HG02571 (cell line): Measurements from ENCODE around the gene GYPE.
"Not testable (repeated sequence)": the region's sequence is repeated elsewhere in the genome, so short reads cannot be mapped to it uniquely, and the experiment has no call there.

Experiments
- ATAC-seq: cut with Tn5 transposase; IDR thresholded peaks from one replicate; pipeline ENCODE4 v1.9.1; 2021; ENCODE audit warnings: mild to moderate bottlenecking, moderate library complexity; ENCODE audit not compliant: unreplicated experiment

Gene GYPE

DNA sequence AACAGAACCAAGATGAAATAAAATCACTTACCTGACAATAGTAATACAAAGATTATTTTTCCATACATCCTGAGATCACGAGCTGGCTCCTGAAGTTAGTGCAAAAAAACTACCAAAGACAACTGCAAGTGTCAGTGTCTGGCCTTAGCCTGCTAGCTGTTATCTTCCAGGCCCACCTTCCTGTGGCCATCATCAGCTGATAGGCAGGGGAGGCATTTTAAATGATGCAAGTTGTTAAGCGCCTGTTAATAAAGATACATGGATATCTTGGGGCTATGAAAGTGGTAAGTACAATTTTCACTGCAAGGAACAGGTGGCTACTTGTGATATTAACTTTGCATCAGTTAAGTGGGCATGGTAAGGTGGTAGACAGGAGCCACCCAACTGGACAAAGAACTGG, at the start of gene GYPE:
GYPE (minus strand) TSS at position 120 of the 400 bp plus-strand sequence; CDS start at position 68, 52 bp downstream.
- ATAC-seq: not testable (repeated sequence)

DNA sequence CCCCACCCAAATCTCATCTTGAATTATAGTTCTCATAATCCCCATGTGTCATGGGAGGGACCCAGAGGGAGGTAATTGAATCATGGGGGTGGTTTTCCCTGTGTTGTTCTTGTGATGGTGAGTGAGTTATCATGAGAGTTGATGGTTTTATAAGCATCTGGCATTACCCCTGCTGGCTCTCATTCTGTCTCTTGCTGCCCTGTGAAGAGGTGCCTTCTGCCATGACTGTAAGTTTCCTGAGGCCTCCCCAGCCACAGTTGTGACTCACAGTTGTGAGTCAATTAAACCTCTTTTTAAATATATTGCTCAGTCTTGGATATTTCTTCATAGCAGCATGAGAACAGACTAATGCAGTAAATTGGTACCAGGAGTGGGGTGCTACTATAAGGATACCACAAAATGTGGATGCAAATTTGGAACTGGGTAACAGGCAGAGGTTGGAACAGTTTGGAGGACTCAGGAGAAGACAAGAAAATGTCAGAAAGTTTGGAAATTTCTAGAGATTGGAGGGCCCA, 46.2 kb upstream of the GYPE start:
- ATAC-seq: not testable (repeated sequence)

DNA sequence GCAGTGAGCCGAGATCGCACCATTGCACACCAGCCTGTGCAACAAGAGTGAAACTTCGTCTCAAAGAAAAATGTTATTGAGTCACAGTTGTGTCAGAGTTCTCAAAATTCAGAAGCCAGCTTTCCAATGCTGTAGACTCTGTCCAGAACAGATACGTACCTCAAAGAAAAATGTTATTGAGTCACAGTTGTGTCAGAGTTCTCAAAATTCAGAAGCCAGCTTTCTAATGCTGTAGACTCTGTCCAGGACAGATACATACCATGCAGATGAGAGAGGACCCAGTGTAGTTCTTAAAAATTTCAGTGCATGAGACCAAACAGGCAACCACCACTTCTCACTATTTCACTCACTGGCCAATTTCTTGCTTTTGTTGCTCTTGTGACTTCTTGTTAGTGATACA, 45.6 kb upstream of the GYPE start:
- not testable (repeated sequence) for ATAC-seq

DNA sequence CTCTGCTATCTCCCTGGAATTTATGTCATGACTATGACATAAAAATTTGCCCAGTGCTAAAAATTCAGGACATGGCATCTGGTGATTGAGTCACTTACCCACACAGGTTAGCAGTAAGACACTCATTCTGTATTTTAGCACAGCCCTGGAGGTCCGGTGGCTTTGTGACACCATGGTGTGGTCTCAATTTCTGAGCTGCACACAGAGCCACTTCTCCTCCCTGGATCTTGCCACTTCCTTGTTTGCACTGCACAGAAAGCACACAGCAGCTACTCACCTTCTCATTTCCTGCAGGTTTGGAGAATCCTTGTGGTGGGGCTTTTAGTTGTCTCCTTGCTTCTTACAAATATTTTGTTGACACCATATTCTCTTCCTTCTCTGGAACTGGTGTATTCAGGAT, 44.8 kb upstream of the GYPE start:
- ATAC-seq: not testable (repeated sequence)

DNA sequence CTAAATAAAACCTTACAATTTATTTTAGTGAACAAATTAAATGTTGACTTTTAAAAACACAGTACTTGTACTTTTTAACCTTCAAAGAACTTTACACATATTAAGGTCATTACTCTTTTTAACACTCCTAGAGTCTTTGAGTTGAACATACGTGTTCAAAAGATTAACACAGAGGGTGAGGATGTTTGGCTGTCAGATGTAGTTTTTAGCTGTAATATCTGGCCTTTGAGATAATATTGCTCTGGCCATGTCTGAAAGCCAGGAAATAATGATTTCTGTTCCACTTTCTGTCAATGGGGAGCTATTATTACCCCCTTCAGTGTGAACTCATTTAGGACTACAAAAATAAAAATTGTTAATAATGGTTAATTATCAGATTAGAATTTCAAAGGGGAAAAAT, 42.1 kb upstream of the GYPE start:
- ATAC-seq: not testable (repeated sequence)

DNA sequence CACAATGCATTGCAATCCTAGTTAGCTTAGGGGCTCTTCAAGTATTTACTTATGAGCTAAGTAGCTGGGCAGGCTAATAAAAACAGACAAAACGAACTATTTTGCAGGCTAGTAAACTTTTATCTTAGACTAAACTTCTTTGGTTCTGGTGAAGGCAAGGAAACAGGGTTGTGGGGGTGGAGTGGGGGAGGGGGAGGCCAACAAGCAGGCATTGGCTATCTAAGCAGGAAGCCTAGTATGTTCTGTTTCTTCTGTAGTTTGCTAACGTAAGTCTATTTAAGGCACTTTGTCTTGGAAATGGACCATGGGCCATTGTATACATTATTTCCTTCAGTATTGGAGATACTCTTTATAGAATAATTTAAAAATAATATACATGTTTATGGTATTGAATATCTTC, 35.3 kb upstream of the GYPE start:
- ATAC-seq: not testable (repeated sequence)

DNA sequence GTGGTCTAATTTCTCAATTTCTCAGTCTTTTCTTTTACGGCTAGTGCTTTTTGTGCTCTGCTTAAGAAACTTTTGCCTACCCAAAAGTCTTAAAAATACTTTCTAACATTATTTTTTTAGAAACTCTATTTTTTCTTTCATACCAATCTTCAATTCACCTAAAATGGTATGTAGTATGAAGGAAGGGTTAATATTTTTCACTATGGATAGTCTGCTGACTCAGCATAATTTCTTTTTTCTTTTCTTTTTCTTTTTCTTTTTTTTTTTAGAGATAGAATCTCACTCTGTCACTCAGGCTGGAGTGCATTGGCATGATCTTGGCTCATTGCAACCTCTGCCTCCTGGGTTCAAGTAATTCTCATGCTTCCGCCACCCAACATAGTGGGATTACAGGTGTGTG, 34.2 kb upstream of the GYPE start:
- ATAC-seq: no peak

DNA sequence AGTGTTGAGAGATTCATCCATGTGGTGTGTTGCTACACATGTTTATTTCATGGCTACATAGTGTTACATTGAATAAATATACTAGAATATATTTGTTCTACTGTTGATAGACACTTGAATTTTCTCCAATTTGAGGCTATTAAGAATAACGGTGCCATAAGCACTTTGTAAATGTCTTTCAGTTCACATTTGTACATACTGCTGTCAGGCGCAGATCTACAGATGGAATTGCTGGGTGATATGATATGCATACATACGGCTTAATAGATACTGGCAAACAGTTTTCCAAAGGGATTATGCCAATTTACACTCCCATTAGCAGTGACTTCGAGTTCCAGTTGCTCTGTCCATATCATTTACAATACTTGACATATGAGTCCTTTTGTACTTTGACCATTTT, 33.5 kb upstream of the GYPE start:
- ATAC-seq: not testable (repeated sequence)

DNA sequence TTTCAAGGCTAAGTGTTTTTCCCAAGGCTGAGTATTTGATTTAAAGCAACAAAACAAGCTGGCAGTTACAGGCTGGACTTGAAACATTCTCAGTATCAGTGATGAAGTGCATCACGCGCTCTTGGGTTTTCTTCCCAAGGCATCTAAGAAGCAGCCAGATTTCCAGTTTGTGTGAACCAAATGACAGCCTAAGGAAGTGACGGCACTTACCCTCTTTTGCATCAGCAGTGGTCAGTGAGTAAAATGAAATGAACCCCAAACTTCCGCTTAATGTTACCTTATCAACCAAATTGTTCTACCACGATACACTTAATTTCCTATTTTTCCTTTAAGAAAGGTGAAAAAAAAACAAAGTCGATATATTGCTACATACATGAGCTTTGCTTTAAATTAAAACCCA, 15.8 kb upstream of the GYPE start:
- no peak for ATAC-seq

DNA sequence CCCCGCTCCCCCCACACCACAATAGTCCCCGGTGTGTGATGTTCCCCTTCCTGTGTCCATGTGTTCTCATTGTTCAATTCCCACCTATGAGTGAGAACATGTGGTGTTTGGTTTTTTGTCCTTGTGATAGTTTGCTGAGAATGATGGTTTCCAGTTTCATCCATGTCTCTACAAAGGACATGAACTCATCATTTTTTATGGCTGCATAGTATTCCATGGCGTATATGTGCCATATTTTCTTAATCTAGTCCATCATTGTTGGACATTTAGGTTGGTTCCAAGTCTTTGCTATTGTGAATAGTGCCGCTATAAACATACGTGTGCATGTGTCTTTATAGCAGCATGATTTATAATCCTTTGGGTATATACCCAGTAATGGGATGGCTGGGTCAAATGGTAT, 11.1 kb upstream of the GYPE start:
- not testable (repeated sequence) for ATAC-seq

DNA sequence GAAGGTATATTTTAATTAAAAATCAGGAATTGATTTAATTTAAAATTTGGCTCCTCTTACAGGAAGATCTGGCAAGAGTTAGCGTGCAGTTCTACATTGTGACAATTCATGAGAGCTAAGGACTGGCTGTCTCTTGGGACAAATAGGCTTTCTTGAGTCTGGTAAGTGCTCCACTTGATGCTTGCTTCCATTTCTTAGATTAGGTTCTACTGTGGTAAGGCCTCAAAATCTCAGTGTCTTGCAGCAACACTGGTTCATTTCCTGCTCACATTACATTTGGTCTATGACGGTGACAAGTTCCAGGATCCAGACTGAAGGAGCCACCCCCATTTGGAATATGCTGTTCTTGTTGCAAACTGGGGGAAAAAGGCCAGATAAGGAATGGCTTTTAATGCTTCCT, 7.1 kb upstream of the GYPE start:
- ATAC-seq: not testable (repeated sequence)

DNA sequence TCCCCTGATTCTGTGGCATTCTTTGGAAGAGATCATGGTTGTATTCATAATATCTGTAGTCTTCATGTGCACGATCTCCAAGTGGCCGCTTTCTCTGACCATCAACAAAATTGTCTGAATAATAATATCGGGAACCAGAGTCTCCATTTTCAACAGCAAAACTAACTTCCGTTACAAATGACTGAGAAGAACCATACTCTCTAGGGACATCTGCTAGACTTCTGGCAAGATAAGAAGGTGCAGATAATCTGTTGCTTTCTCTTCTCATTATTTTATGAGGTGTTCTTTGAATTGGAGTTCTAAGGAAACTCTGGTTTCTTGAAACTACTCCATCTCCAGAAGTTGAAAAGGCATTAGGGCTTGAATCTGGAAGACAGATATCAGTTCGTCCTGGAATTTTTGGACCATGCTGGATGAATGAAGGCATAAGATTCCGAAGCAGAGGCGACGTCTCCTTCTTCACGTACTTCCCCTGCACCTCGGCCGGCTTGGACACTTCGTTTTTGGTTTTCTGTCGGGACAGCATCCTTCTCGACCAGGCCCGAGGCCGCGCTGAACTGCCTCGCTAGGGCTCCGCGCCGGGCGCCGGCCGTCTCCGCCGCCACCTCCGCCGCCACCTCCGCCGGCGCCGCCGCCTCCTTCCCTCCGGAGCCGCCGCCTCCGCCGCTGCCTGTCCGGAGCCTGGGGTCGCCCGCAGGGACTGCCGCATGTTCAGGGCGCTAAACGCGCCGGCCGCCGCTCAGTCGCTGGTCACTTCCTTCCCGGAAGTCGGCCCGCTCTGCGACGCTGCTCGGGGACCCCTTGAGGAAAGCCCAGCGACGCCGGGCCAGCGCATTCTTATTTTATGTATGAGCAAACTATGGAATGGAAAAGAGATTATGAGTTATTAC, 6.4 kb upstream of the GYPE start:
- ATAC-seq: peak; percentile 50

DNA sequence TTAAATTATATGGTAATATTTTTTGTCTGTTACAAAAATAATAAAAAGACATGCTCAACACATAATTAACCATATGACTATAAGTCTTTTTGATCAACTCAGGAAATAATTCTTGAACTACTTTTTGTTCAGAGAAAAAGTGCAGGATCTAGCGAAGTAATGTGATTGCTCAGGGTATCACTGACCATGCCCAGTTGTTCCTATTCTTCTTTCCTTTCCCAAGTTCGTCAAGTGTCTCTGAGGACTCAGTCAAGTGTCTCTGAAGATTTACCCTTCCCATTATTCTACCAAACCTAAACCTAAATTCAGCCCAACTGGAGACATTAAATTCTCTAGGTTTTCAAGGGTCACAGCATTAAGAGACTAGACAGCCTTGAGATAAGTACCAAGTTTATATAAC, 5.5 kb upstream of the GYPE start:
- ATAC-seq: not testable (repeated sequence)

DNA sequence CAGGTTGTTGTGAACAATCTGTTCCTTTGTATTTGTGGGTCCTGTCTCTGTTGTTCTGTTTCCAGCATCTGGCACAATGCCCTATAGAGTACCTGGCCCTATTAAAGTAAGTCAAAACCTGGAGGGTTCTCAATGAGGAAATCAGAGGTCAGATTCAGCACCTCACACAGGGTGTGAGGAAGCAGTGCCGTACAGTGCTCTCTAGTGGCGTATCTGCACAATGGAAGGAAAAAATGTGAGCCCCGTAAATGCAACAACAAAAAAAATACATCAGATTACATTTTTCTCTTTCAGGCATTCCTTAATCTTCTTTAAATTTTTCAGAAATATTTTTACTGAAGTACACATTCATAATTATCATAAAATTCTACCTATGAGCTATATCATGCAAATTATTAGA, 2.5 kb upstream of the GYPE start:
- ATAC-seq: peak; percentile 51

DNA sequence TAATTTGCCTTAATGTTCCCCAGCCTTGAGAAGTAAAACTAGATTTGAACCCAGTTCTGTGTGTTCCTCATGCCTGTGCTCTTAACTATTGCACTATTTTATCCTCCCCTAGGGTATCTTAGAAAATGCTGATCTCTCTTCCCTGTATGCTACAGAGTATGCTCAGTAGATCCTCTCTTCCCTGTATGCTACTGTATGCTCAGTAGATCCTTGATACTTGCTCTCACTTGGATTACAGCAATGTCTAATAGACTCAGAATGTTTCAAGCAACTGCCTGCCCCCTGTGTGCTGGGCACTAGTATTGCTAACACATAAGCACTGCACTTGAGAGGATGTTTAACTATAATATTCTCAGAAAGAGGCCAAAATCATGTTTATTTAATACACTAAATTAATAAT, 928 bp downstream of the GYPE start:
- ATAC-seq: not testable (repeated sequence)

DNA sequence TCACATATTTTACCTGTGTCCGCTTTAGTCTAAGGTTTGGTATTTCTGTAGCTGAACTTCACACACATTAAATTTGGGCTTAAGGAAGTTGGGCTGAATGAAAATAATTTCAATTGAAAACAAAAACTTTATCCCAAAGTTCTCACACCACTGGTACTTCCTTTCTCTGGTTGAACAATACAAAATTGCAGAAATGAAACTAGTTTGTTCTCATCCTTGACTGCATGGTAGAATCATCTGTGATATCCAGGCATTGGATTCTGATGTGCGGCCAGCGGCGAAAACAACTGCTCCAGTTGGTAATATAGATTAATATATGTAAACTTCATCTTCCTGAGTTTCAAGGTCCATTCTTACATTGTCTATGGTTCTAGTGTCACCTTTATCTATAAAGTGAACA, 15.0 kb downstream of the GYPE start:
- not testable (repeated sequence) for ATAC-seq

DNA sequence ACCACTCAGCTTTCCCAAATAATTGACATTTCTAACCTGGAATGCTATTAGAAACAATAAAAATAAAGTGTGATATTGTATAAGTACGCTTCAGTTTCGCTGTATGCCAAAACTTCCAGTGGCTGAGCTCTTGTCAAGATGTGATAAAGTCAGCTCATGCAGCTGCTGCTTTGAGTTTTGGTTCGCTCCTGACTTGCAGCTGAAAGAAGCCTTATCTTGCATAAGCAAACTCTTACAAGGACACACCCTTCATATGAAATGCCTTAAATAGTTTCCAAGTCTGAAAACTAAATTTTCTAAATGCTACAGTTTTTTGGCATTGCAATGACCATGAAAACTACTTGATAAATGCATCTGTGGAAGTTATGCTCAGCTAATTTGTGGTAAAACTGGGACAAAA, 17.2 kb downstream of the GYPE start:
- ATAC-seq: not testable (repeated sequence)

DNA sequence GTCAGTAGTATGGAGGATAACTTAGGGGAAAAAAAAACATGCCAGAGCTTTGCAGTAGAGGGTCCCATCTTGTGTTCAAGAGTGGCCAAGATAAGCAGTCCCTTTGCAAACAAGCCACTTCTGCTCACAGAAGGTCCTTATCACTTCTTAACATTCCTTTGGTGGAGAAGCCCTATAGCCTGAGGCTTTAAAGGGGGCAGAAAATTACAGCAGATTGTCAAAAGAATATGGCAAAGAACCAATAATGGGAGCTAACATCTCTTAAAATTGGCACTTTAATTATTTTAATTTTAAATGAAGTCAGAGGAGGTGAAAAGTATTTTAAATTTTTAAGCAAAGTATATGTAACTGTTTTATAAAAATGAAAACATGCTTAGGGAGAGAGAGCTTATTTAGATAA, 20.4 kb downstream of the GYPE start:
- ATAC-seq: not testable (repeated sequence)

DNA sequence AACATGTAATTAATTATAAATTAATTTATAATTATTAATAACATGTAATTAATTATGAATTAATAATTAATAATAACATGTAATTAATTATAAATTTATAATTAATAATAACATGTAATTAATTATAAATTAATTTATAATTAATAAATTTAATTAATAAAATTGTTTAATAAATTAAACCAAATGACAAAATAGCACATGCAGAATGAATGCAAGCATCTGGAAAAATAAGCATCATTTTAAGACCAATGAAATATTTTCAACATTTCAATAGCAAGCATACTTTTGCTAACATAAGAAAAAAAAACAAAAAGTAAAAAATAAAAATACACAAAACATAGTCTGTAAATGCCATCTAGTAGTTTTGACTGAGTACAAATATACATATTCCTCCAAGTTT, 21.8 kb downstream of the GYPE start:
- no peak for ATAC-seq

DNA sequence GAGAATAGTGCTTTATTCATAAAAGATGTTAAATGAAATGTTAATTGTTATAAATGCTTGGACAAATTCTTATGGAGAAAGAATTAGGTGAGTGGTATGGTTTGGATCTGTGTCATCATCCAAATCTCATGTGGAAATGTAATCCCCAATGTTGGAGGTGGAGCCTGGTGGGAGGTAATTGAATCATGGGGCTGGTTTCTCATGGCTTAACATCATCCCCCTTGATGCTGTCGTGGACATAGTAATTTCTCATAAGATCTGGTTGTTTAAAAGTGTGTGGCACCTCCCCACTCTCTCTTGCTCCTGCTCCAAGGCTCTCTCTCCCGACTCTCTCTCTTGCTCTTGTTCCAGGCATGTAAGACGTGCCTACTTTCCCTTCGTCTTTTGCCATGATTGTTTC, 22.5 kb downstream of the GYPE start:
- ATAC-seq: no peak

DNA sequence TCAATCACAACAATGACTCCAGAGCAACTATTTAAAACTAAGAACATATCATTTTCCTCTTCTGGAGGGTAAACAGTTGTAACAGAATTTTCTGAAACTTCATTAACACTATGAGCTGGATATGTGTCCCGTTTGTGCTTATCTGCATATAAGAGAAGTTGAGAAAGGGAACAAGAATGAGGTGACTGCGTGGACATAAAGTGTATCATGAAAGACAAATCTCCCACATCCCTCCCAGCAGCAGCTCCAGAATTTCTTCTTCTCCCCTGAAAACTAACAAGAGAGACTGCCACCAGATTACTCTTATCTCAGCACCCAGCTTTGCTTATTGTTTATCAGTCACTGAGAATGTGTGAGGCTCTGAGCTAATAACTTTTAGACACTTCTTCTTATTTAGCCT, 25.8 kb downstream of the GYPE start:
- not testable (repeated sequence) for ATAC-seq

DNA sequence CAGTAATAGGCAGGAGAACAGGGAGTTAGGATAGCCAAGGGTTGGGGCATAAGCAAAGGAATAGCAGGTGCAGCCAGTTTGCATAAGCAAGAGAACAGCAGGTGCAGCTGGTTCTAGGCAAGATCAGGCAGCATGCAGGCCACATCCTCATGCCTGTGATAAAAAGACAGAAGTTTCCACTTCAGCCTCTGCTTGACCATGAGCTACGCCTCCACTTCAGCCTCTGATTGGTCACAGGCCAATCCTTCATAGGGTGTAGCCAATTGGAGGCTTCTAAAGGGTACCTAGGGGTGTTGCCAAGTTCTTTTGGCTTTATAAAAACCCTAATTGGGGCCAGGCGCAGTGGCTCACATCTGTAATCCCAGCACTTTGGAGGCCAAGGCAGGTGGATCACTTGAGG, 30.0 kb downstream of the GYPE start:
- not testable (repeated sequence) for ATAC-seq
